H9 (cell line): Measurements from ENCODE around the gene ZNF586. TPM values are rescaled to one million over a fixed set of nuclear protein-coding genes. Genes with fewer than 3 reads are reported as not detected.

Experiments
- DNase-seq: peaks from one replicate; pipeline ENCODE4 v3.0.0-alpha.2; 2017
- H2AFZ ChIP-seq: one replicate; pipeline ENCODE4 v1.6.1; 2013; ENCODE audit warnings: mild to moderate bottlenecking, low read length, control low read depth, moderate library complexity
- H2AK5ac ChIP-seq: 2 replicates; pipeline ENCODE4 v1.6.1; 2013; ENCODE audit warnings: low read length, control low read depth, mixed read lengths; ENCODE audit not compliant: insufficient read length
- H2BK120ac ChIP-seq: one replicate; pipeline ENCODE4 v1.6.1; 2013; ENCODE audit warnings: low read depth, mild to moderate bottlenecking, low read length, control low read depth, inconsistent platforms; ENCODE audit not compliant: poor library complexity, severe bottlenecking
- H2BK12ac ChIP-seq: 2 replicates; pipeline ENCODE4 v1.6.1; 2013; ENCODE audit warnings: low read length, control low read depth, mixed read lengths, low read depth; ENCODE audit not compliant: insufficient read length
- H2BK15ac ChIP-seq: 2 replicates; pipeline ENCODE4 v1.6.1; 2013; ENCODE audit warnings: low read depth, low read length, control low read depth
- H2BK20ac ChIP-seq: one replicate; pipeline ENCODE4 v1.6.1; 2013; ENCODE audit warnings: low read depth, mild to moderate bottlenecking, low read length, control low read depth, inconsistent platforms; ENCODE audit not compliant: poor library complexity, severe bottlenecking
- H2BK5ac ChIP-seq: 2 replicates; pipeline ENCODE4 v1.6.1; 2013; ENCODE audit warnings: low read length, control low read depth, mixed read lengths; ENCODE audit not compliant: insufficient read length
- H3K14ac ChIP-seq: 2 replicates; pipeline ENCODE4 v1.6.1; 2013; ENCODE audit warnings: low read length, control low read depth; ENCODE audit not compliant: insufficient read depth
- H3K18ac ChIP-seq: 2 replicates; pipeline ENCODE4 v1.6.1; 2013; ENCODE audit warnings: low read depth, mild to moderate bottlenecking, mixed read lengths, low read length, control low read depth; ENCODE audit not compliant: insufficient read length
- H3K23ac ChIP-seq: 2 replicates; pipeline ENCODE4 v1.6.1; 2013; ENCODE audit warnings: low read length, control low read depth, mixed read lengths, low read depth; ENCODE audit not compliant: insufficient read length
- H3K23me2 ChIP-seq: 2 replicates; pipeline ENCODE4 v1.6.1; 2013; ENCODE audit warnings: low read depth, mild to moderate bottlenecking, mixed read lengths, low read length, control low read depth; ENCODE audit not compliant: insufficient read length, poor library complexity, severe bottlenecking
- H3K27ac ChIP-seq: 2 replicates; pipeline ENCODE4 v1.5.1; 2013; ENCODE audit warnings: low read length, control low read depth, mixed read lengths, low read depth; ENCODE audit not compliant: insufficient read length
- H3K27me3 ChIP-seq: 2 replicates; pipeline ENCODE4 v1.6.1; 2013; ENCODE audit warnings: low read length, control low read depth, inconsistent platforms; ENCODE audit not compliant: insufficient read depth
- H3K4ac ChIP-seq: 2 replicates; pipeline ENCODE4 v1.6.1; 2013; ENCODE audit warnings: low read depth, mild to moderate bottlenecking, control low read depth, inconsistent platforms, low read length, moderate library complexity
- H3K4me1 ChIP-seq: 2 replicates; pipeline ENCODE4 v1.6.1; 2013; ENCODE audit warnings: low read length, control low read depth, inconsistent platforms; ENCODE audit not compliant: insufficient read depth
- H3K4me2 ChIP-seq: 2 replicates; pipeline ENCODE4 v1.6.1; 2013; ENCODE audit warnings: low read length, control low read depth, mixed read lengths; ENCODE audit not compliant: insufficient read length, insufficient read depth
- H3K56ac ChIP-seq: 2 replicates; pipeline ENCODE4 v1.6.1; 2013; ENCODE audit warnings: low read depth, mild to moderate bottlenecking, mixed read lengths, low read length, control low read depth; ENCODE audit not compliant: insufficient read length
- H3K79me1 ChIP-seq: 2 replicates; pipeline ENCODE4 v1.6.1; 2013; ENCODE audit warnings: low read depth, mild to moderate bottlenecking, moderate library complexity, low read length, control low read depth, inconsistent platforms; ENCODE audit not compliant: insufficient read depth, poor library complexity, severe bottlenecking
- H3K79me2 ChIP-seq: 2 replicates; pipeline ENCODE4 v1.6.1; 2013; ENCODE audit warnings: low read length, control low read depth, inconsistent platforms; ENCODE audit not compliant: insufficient read depth
- H3K9ac ChIP-seq: 2 replicates; pipeline ENCODE4 v1.6.1; 2013; ENCODE audit warnings: low read length, control low read depth, mixed read lengths; ENCODE audit not compliant: insufficient read length; ENCODE audit errors: extremely low read depth
- H3K9me3 ChIP-seq: one replicate; pipeline ENCODE4 v1.6.1; 2013; ENCODE audit warnings: low read depth, low read length, inconsistent platforms; ENCODE audit not compliant: control insufficient read depth
- H3T11ph ChIP-seq: one replicate; pipeline ENCODE4 v1.6.1; 2013; ENCODE audit warnings: mild to moderate bottlenecking, low read length, control low read depth, inconsistent platforms
- H4K20me1 ChIP-seq: one replicate; pipeline ENCODE4 v1.6.1; 2013; ENCODE audit not compliant: control insufficient read depth, insufficient read length, insufficient read depth
- H4K5ac ChIP-seq: 2 replicates; pipeline ENCODE4 v1.6.1; 2013; ENCODE audit warnings: low read depth, mild to moderate bottlenecking, mixed read lengths, low read length, control low read depth; ENCODE audit not compliant: insufficient read length
- H4K8ac ChIP-seq: replicated peaks from 2 replicates; pipeline ENCODE4 v1.6.1; 2013; ENCODE audit warnings: low read length, control low read depth, mixed read lengths, low read depth; ENCODE audit not compliant: insufficient read length
- H4K91ac ChIP-seq: 2 replicates; pipeline ENCODE4 v1.6.1; 2013; ENCODE audit warnings: low read depth, mild to moderate bottlenecking, moderate library complexity, mixed read lengths, low read length, control low read depth; ENCODE audit not compliant: insufficient read length
- H3K27ac Mint-ChIP-seq, 3 experiments: 2 replicates in 2 of 3; 3 replicates in 1 of 3; pipeline ENCODE4 v1.8.0; 2020 to 2021; ENCODE audit warnings: mixed read lengths in 3 of 3, mild to moderate bottlenecking in 1 of 3, moderate library complexity in 1 of 3
- H3K27me3 Mint-ChIP-seq: 2 replicates; pipeline ENCODE4 v1.8.0; 2021; ENCODE audit warnings: low read depth, mild to moderate bottlenecking, moderate library complexity, mixed read lengths
- H3K36me3 Mint-ChIP-seq, 3 experiments: 2 replicates in 2 of 3; 3 replicates in 1 of 3; pipeline ENCODE4 v1.8.0; 2020 to 2021; ENCODE audit warnings: low read depth in 3 of 3, mixed read lengths in 3 of 3; ENCODE audit not compliant: insufficient read depth in 1 of 3
- H3K4me1 Mint-ChIP-seq, 2 experiments: 2 replicates each; pipeline ENCODE4 v1.8.0; 2020; ENCODE audit warnings: mixed read lengths in 2 of 2
- H3K4me3 Mint-ChIP-seq, 2 experiments: 2 replicates in 1 of 2; 3 replicates in 1 of 2; pipeline ENCODE4 v1.8.0; 2020 to 2021; ENCODE audit warnings: mild to moderate bottlenecking in 2 of 2, mixed read lengths in 2 of 2, moderate library complexity in 1 of 2
- H3K9me3 Mint-ChIP-seq, 2 experiments: 2 replicates in 1 of 2; 3 replicates in 1 of 2; pipeline ENCODE4 v1.8.0; 2020; ENCODE audit warnings: mild to moderate bottlenecking in 2 of 2, mixed read lengths in 2 of 2, moderate library complexity in 1 of 2
- WGBS: extraction: QIAGEN DNeasy Blood & Tissue Kit; methylation state at CpG from one replicate; pipeline ENCODE4 v1.1.7; 2013; ENCODE audit warnings: missing lambda C conversion rate, low lambda C conversion rate, mixed read lengths; ENCODE audit not compliant: insufficient read length; ENCODE audit errors: extremely low coverage; 5-methylcytosine and 5-hydroxymethylcytosine counted together
- total RNA-seq: library from RNA; stranded (reverse); gene quantifications from 2 replicates; pipeline ENCODE4 v1.2.1, GENCODE V29; 2021
- TF ChIP-seq, protein P1 (sequence below): fragments of 200-600 bp; sonication (generic); conservative IDR thresholded peaks from 3 replicates; pipeline ENCODE4 v1.8.0; 2021; ENCODE audit warnings: antibody characterized with exemption, mild to moderate bottlenecking

ZNF586 gene
- total RNA-seq, 1 experiment from 2014 or later: 17.6 TPM

DNA sequence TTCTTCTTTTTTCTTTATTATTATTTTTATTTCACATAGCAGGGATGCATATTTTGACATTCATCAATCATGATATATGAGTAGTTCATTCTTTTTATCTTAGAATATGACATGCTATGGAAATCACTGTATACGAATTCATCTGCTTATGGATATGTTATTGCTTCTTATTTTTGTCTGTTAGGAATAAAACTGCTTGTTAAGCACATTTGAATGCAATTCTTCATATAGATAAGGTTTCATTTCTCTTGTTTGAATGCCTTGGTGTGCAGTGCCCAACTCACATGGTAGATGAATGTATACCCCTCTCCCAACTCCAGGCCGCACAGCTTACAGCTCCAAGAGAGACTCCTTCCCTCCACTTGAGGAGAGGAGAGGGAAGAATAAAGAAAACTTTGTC lies 11.5 kb upstream of the ZNF586 start:
- no CpG with 5 or more reads among the region's 2 CpGs for WGBS
- H3K27ac ChIP-seq: no peak overlapping the region
- no peaks in the 10 kb centered on the region for H3K79me2 ChIP-seq
- H3K23me2 ChIP-seq: no peaks in the 10 kb centered on the region
- H4K5ac ChIP-seq: no peak overlapping the region
- no peak overlapping the region for H3K14ac ChIP-seq
- no peaks in the 10 kb centered on the region for H3K27me3 Mint-ChIP-seq
- no peak overlapping the region for H2AK5ac ChIP-seq
- no peak overlapping the region for H3K56ac ChIP-seq
- no peak overlapping the region for H2BK5ac ChIP-seq
- H3K4me1 ChIP-seq: no peaks in the 10 kb centered on the region
- DNase-seq: no peak
- no peak overlapping the region for H3K27ac Mint-ChIP-seq
- no peak overlapping the region for H3T11ph ChIP-seq
- no peak overlapping the region for H2BK20ac ChIP-seq
- H4K91ac ChIP-seq: no peak overlapping the region
- H3K9me3 Mint-ChIP-seq: peaks cover 0 to 3% of the 10 kb centered on the region in 2 experiments; a peak in 1 of 5 replicates
- no peak overlapping the region for H3K4me3 Mint-ChIP-seq
- no peak overlapping the region for H2BK12ac ChIP-seq
- H3K23ac ChIP-seq: no peak overlapping the region
- peaks cover 51 to 82% (median 74%) of the 10 kb centered on the region in 3 experiments for H3K36me3 Mint-ChIP-seq
- no peak overlapping the region for H2BK120ac ChIP-seq
- no peak overlapping the region for H3K4me2 ChIP-seq
- H4K8ac ChIP-seq: no peak overlapping the region
- TF ChIP-seq, protein P1, sequence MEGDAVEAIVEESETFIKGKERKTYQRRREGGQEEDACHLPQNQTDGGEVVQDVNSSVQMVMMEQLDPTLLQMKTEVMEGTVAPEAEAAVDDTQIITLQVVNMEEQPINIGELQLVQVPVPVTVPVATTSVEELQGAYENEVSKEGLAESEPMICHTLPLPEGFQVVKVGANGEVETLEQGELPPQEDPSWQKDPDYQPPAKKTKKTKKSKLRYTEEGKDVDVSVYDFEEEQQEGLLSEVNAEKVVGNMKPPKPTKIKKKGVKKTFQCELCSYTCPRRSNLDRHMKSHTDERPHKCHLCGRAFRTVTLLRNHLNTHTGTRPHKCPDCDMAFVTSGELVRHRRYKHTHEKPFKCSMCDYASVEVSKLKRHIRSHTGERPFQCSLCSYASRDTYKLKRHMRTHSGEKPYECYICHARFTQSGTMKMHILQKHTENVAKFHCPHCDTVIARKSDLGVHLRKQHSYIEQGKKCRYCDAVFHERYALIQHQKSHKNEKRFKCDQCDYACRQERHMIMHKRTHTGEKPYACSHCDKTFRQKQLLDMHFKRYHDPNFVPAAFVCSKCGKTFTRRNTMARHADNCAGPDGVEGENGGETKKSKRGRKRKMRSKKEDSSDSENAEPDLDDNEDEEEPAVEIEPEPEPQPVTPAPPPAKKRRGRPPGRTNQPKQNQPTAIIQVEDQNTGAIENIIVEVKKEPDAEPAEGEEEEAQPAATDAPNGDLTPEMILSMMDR: no peak
- no peak overlapping the region for H3K9ac ChIP-seq
- H4K20me1 ChIP-seq: no peaks in the 10 kb centered on the region
- no peak overlapping the region for H3K4ac ChIP-seq
- no peaks in the 10 kb centered on the region for H3K9me3 ChIP-seq
- H2AFZ ChIP-seq: no peak overlapping the region
- no peaks in the 10 kb centered on the region for H3K4me1 Mint-ChIP-seq
- no peak overlapping the region for H3K18ac ChIP-seq
- no peak overlapping the region for H2BK15ac ChIP-seq
- H3K79me1 ChIP-seq: no peaks in the 10 kb centered on the region
- H3K27me3 ChIP-seq: no peaks in the 10 kb centered on the region
